Measurements from ENCODE around the gene FAM20C.

FAM20C gene

DNA sequence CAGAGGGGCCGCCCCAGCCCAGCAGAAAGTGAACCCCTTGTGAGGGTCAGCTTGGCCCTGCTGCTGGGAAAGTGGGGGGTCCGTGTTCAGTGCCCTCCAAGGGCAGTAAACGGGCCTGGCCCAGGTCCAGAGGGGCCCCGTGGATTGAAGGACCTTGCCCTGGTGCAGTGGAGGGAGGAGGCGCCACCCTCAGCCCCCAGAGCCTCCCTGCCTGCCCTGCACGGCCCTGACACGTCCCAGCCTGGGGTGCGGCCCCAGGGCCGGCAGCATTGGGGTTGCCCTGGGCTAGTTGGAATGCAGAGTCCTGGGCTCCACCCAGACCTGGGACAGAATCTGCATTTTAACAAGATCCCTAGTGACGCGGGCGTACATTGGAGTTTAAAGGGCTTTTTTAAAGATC lies 54.8 kb downstream of the FAM20C start:
- no peak for DNase-seq (ENCODE audit: low read depth)
- Histone ChIP-seq H3K27me3 (replicated peaks; ENCODE audit: control insufficient read depth, insufficient read depth, low read length) (no peaks in the 10 kb centered on the region), H3K36me3 (ENCODE audit: control insufficient read depth, insufficient read depth, low read length, severe bottlenecking) (peaks cover 63% of the 10 kb centered on the region), H3K9me3 (ENCODE audit: control insufficient read depth, low read length) (no peaks in the 10 kb centered on the region), H3K4me3 (ENCODE audit: low read length) (no peak overlapping the region), H3K9ac (ENCODE audit: low read length) (no peak overlapping the region), H3K4me1 (ENCODE audit: control insufficient read depth, insufficient read depth, low read length) (no peaks in the 10 kb centered on the region)

DNA sequence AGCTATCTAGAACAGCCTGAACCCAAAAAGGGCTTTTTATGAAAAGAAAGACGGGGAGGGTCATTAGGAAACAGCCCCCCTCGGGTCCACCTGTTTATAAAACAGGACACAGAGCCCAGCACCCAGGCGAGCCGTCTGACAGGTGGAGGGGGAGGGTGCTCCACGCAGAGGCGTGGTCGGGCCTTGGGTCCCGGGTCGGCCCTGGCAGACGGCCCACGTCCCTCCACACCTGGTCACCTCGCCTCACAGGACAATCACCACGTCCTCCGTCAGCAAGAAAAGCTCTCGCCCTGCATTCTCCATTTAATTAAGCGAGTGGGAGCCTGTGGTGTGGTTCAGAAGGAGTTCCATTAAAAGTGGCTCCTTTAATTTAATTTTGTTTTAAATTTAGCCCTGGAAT lies 55.3 kb downstream of the FAM20C start:
- Histone ChIP-seq H3K27me3 (replicated peaks; ENCODE audit: control insufficient read depth, insufficient read depth, low read length) (no peaks in the 10 kb centered on the region), H3K36me3 (ENCODE audit: control insufficient read depth, insufficient read depth, low read length, severe bottlenecking) (peaks cover 67% of the 10 kb centered on the region), H3K9me3 (ENCODE audit: control insufficient read depth, low read length) (no peaks in the 10 kb centered on the region), H3K4me3 (ENCODE audit: low read length) (no peak overlapping the region), H3K4me1 (ENCODE audit: control insufficient read depth, insufficient read depth, low read length) (no peaks in the 10 kb centered on the region), H3K9ac (ENCODE audit: low read length) (no peak overlapping the region)
- no peak for DNase-seq (ENCODE audit: low read depth)

DNA sequence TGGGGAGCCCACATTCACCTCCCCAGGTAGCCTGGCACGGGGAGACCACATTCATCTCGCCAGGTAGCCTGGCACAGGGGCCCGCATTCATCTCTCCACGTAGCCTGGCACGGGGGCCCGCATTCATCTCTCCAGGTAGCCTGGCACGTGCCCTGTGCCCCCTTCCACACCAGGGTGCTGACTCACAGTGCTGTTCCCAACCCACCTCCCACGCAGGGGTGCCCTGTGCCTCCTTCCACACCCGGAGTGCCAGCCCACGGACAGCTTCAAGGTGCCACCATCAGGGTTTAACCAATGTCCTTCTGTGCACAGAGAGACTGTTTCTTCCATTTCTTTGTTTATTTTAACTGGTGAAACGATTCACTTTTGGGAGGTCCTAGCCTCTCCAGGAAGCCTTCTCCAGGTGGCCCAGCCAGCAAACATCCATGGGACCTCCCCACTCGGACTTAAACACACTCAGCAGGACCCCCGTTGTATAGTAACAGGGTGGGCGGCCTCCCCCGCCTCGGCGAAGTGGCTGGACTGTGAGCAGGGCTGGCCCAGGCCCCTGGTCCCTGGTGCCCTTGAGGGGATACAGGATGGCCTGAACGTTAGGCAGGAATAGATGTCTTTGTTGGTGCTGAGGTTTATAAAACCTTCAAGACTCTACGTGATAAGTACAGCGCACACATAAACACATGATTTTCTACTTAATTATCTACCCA lies 56.5 kb downstream of the FAM20C start:
- H3K27me3 ChIP-seq (replicated peaks; ENCODE audit: control insufficient read depth, insufficient read depth, low read length): no peaks in the 10 kb centered on the region
- H3K9ac ChIP-seq (ENCODE audit: low read length): no peak overlapping the region
- H3K9me3 ChIP-seq (ENCODE audit: control insufficient read depth, low read length): no peaks in the 10 kb centered on the region
- peaks cover 78% of the 10 kb centered on the region for H3K36me3 ChIP-seq (ENCODE audit: control insufficient read depth, insufficient read depth, low read length, severe bottlenecking)
- H3K4me3 ChIP-seq (ENCODE audit: low read length): no peak overlapping the region
- no peak for DNase-seq (ENCODE audit: low read depth)
- no peaks in the 10 kb centered on the region for H3K4me1 ChIP-seq (ENCODE audit: control insufficient read depth, insufficient read depth, low read length)

GRCh38 chr7:249989-250388 lies 57.6 kb downstream of the FAM20C start:
- Histone ChIP-seq H3K36me3 (ENCODE audit: control insufficient read depth, insufficient read depth, low read length, severe bottlenecking) (peaks cover 82% of the 10 kb centered on the region), H3K4me1 (ENCODE audit: control insufficient read depth, insufficient read depth, low read length) (no peaks in the 10 kb centered on the region), H3K27me3 (replicated peaks; ENCODE audit: control insufficient read depth, insufficient read depth, low read length) (no peaks in the 10 kb centered on the region), H3K9me3 (ENCODE audit: control insufficient read depth, low read length) (no peaks in the 10 kb centered on the region), H3K9ac (ENCODE audit: low read length) (no peak overlapping the region), H3K4me3 (ENCODE audit: low read length) (no peak overlapping the region)
- no peak for DNase-seq (ENCODE audit: low read depth)

DNA sequence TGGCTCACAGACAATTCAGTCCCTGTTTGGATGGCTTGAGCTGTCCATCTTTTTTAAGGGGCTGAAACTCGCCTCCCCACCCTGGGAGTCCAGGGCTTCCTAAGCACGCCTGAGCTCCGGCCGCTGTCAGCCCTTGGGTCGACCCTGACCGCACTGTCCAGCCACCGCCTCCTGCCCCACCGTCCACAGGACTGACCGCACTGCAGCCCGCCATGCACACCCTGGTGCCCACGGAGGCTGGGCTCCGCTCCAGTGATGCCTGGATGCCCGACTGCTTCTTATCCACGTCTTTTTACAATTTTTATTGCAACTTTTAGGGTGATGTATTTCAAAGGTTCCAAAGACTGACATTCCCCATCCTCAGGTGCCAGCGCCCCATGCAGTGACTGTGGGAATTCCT lies 58.2 kb downstream of the FAM20C start:
- Histone ChIP-seq H3K36me3 (ENCODE audit: control insufficient read depth, insufficient read depth, low read length, severe bottlenecking) (peaks cover 87% of the 10 kb centered on the region), H3K9ac (ENCODE audit: low read length) (no peak overlapping the region), H3K4me3 (ENCODE audit: low read length) (no peak overlapping the region), H3K27me3 (replicated peaks; ENCODE audit: control insufficient read depth, insufficient read depth, low read length) (no peaks in the 10 kb centered on the region), H3K4me1 (ENCODE audit: control insufficient read depth, insufficient read depth, low read length) (no peaks in the 10 kb centered on the region), H3K9me3 (ENCODE audit: control insufficient read depth, low read length) (no peaks in the 10 kb centered on the region)
- DNase-seq (ENCODE audit: low read depth): no peak

DNA sequence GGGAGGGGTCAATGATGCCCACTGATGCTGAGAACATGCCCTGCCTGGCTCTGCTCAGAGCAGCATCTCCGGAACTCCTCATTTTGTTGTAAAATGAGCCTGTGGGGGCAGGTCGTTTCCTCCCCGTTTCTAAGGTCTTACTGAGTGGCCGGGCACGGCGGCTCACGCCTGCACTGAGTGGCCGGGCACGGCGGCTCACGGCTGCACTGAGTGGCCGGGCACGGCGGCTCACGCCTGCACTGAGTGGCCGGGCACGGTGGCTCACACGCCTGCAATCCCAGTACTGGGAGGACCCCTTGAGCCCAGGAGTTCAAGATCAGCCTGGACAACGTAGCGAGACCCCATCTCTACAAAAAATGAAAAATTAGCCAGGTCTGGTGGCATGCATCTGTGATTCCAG lies 58.6 kb downstream of the FAM20C start:
- Histone ChIP-seq H3K36me3 (ENCODE audit: control insufficient read depth, insufficient read depth, low read length, severe bottlenecking) (peaks cover 92% of the 10 kb centered on the region), H3K9ac (ENCODE audit: low read length) (no peak overlapping the region), H3K27me3 (replicated peaks; ENCODE audit: control insufficient read depth, insufficient read depth, low read length) (no peaks in the 10 kb centered on the region), H3K4me1 (ENCODE audit: control insufficient read depth, insufficient read depth, low read length) (no peaks in the 10 kb centered on the region), H3K9me3 (ENCODE audit: control insufficient read depth, low read length) (no peaks in the 10 kb centered on the region), H3K4me3 (ENCODE audit: low read length) (no peak overlapping the region)
- DNase-seq (ENCODE audit: low read depth): no peak

GRCh38 chr7:251446-252175 lies 59.2 kb downstream of the FAM20C start:
- Histone ChIP-seq H3K4me1 (ENCODE audit: control insufficient read depth, insufficient read depth, low read length) (no peaks in the 10 kb centered on the region), H3K9ac (ENCODE audit: low read length) (no peak overlapping the region), H3K9me3 (ENCODE audit: control insufficient read depth, low read length) (no peaks in the 10 kb centered on the region), H3K4me3 (ENCODE audit: low read length) (no peak overlapping the region), H3K27me3 (replicated peaks; ENCODE audit: control insufficient read depth, insufficient read depth, low read length) (no peaks in the 10 kb centered on the region), H3K36me3 (ENCODE audit: control insufficient read depth, insufficient read depth, low read length, severe bottlenecking) (peaks cover 92% of the 10 kb centered on the region)
- DNase-seq (ENCODE audit: low read depth): no peak

DNA sequence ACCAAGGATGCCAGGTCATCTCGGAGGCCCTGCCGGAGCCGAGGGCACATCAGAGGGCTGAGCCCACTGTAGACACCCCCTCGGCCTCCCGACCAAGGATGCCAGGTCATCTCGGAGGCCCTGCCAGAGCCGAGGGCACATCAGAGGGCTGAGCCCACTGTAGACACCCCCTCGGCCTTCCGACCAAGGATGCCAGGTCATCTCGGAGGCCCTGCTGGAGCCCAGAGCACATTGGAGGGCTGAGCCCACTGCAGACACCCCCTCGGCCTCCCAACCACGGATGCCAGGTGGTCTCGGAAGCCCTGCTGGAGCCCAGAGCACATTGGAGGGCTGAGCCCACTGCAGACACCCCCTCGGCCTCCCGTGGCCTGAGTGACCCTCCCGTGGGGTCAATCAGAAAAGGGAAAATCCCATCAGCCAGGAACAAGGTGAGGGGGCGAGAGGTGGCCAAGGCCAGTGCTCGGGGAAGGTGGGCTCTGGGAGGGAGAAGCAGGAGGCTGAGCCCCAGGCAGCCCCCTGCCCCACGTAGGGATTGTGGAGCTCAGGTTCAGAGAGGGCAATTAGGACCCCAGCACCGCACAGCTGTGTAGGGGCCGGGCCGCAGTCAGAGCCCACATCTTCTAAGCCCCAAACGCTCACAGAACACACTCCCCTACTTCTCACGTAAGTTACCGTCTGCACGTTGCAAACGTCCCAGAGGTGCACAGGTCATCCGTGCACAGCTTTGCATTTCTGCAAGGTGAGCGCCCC lies 60.0 kb downstream of the FAM20C start:
- H3K4me1 ChIP-seq (ENCODE audit: control insufficient read depth, insufficient read depth, low read length): no peaks in the 10 kb centered on the region
- H3K36me3 ChIP-seq (ENCODE audit: control insufficient read depth, insufficient read depth, low read length, severe bottlenecking): peaks cover 92% of the 10 kb centered on the region
- no peaks in the 10 kb centered on the region for H3K27me3 ChIP-seq (replicated peaks; ENCODE audit: control insufficient read depth, insufficient read depth, low read length)
- no peak overlapping the region for H3K9ac ChIP-seq (ENCODE audit: low read length)
- no peaks in the 10 kb centered on the region for H3K9me3 ChIP-seq (ENCODE audit: control insufficient read depth, low read length)
- no peak for DNase-seq (ENCODE audit: low read depth)
- H3K4me3 ChIP-seq (ENCODE audit: low read length): no peak overlapping the region

GRCh38 chr7:252981-253380 lies 60.6 kb downstream of the FAM20C start:
- H3K9ac ChIP-seq (ENCODE audit: low read length): no peak overlapping the region
- H3K9me3 ChIP-seq (ENCODE audit: control insufficient read depth, low read length): no peaks in the 10 kb centered on the region
- no peak overlapping the region for H3K4me3 ChIP-seq (ENCODE audit: low read length)
- no peak for DNase-seq (ENCODE audit: low read depth)
- H3K27me3 ChIP-seq (replicated peaks; ENCODE audit: control insufficient read depth, insufficient read depth, low read length): no peaks in the 10 kb centered on the region
- peaks cover 88% of the 10 kb centered on the region for H3K36me3 ChIP-seq (ENCODE audit: control insufficient read depth, insufficient read depth, low read length, severe bottlenecking)
- H3K4me1 ChIP-seq (ENCODE audit: control insufficient read depth, insufficient read depth, low read length): no peaks in the 10 kb centered on the region

DNA sequence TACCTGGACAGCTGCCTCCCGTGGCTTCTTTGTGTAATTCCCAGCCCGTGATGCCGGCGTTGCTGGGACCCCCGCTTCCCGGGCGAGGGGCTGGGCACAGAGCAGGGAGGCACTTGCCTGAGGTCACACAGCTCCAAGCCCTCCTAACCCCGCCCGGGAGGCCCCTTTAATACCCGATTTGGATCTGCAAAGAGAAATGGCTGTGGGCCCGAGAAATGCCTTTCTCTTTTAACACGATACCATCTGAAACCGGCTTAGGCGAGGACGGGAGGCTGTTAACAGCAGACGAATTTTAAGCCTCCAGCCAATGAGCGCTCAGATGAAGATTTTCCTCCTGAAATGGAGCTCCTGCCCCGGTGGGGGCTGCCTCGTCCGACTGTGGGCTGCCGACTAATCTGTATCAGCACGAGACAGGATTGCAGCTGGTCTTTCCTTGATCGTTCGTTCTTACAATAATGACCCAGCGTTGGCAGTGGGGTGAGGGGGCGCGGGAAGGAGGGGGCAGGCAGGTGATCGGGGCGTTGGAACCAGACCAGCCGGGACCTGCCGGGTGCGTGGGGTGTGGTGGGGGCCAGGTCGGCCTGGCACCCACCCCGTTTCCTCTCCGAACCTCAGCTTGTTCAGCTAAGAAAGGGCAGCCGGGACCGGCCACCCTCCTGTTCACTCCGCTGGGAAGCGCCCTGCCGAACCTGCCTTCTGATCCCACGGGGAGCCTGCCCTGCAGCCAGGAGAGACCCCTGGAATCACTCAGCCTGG lies 61.4 kb downstream of the FAM20C start:
- Histone ChIP-seq H3K9ac (ENCODE audit: low read length) (no peak overlapping the region), H3K36me3 (ENCODE audit: control insufficient read depth, insufficient read depth, low read length, severe bottlenecking) (peaks cover 88% of the 10 kb centered on the region), H3K27me3 (replicated peaks; ENCODE audit: control insufficient read depth, insufficient read depth, low read length) (no peaks in the 10 kb centered on the region), H3K4me1 (ENCODE audit: control insufficient read depth, insufficient read depth, low read length) (no peaks in the 10 kb centered on the region), H3K4me3 (ENCODE audit: low read length) (no peak overlapping the region), H3K9me3 (ENCODE audit: control insufficient read depth, low read length) (no peaks in the 10 kb centered on the region)
- DNase-seq (ENCODE audit: low read depth): no peak

Measured in adipocyte (in vitro differentiated cells).